Stimulated activated CD8-positive, alpha-beta memory T cell treated with anti-CD3 and anti-CD28 coated beads, Interleukin-15, amount 100 ng/mL, for 48 hours (primary cell): ENCODE data around the gene ETFDH.
"Not testable (repeated sequence)": the region's sequence is repeated elsewhere in the genome, so short reads cannot be mapped to it uniquely, and the experiment has no call there.

Source experiments
- DNase-seq, 2 donors: peaks; one replicate each; pipeline ENCODE4 v3.0.0-alpha.2; 2020; ENCODE audit warnings: low read depth in 2 of 2

Gene ETFDH

GRCh38 chr4:158671915-158672806, at the start of gene ETFDH:
ETFDH (plus strand) TSS chr4:158672296; CDS start chr4:158672457, 161 bp downstream.
- peak; percentile 97 to 98 for DNase-seq

- DNase-seq, result no peak
These were observed 47.1 kb upstream of the ETFDH start for GRCh38 chr4:158624889-158625478.

GRCh38 chr4:158625544-158625943, 46.6 kb upstream of the ETFDH start:
- no peak for DNase-seq

- DNase-seq, result no peak
These were observed 41.2 kb upstream of the ETFDH start for GRCh38 chr4:158630893-158631292.

- no peak for DNase-seq
These were observed 35.5 kb upstream of the ETFDH start for GRCh38 chr4:158636619-158637018.

GRCh38 chr4:158644356-158644755, 27.7 kb upstream of the ETFDH start:
- no peak for DNase-seq

- no peak for DNase-seq
These were observed 27.3 kb upstream of the ETFDH start for GRCh38 chr4:158644760-158645159.

- no peak for DNase-seq
These were observed 22.9 kb upstream of the ETFDH start for GRCh38 chr4:158649111-158649680.

- no peak for DNase-seq
These were observed 19.2 kb upstream of the ETFDH start for GRCh38 chr4:158652920-158653319.

GRCh38 chr4:158656439-158656838, 15.7 kb upstream of the ETFDH start:
- no peak for DNase-seq

- no peak for DNase-seq
These were observed 14.8 kb upstream of the ETFDH start for GRCh38 chr4:158657291-158657690.

- DNase-seq, result not testable (repeated sequence)
These were observed 8.8 kb upstream of the ETFDH start for GRCh38 chr4:158663255-158663654.

GRCh38 chr4:158663707-158664625, 8.1 kb upstream of the ETFDH start:
- DNase-seq, result not testable (repeated sequence)

- DNase-seq, result no peak
These were observed 7.3 kb upstream of the ETFDH start for GRCh38 chr4:158664806-158665205.

GRCh38 chr4:158666892-158667291, 5.2 kb upstream of the ETFDH start:
- DNase-seq, result no peak

GRCh38 chr4:158667651-158668198, 4.4 kb upstream of the ETFDH start:
- no peak for DNase-seq

GRCh38 chr4:158669310-158669709, 2.8 kb upstream of the ETFDH start:
- no peak for DNase-seq

- peak; percentile 52 to 57 for DNase-seq
These were observed 976 bp upstream of the ETFDH start for GRCh38 chr4:158670975-158671664.

GRCh38 chr4:158671665-158671914, 506 bp upstream of the ETFDH start, which contains the start of gene C4orf46:
C4orf46 (minus strand) TSS chr4:158671887; CDS start chr4:158671801, 86 bp downstream.
- no peak for DNase-seq

GRCh38 chr4:158673633-158674032, 1.5 kb downstream of the ETFDH start:
- DNase-seq, result no peak

GRCh38 chr4:158676076-158676475, 4.0 kb downstream of the ETFDH start:
- DNase-seq, result no peak
